Activated T-cell treated with anti-CD3 and anti-CD28 coated beads, Interleukin-2, amount 50 U/mL, for 72 hours (primary cell): ENCODE measurements around the gene PIGM. TPM values are rescaled to one million over a fixed set of nuclear protein-coding genes. Genes with fewer than 3 reads are reported as not detected.

Experiments
- total RNA-seq, 2 donors: library from RNA; stranded (reverse); gene quantifications; one replicate each; pipeline ENCODE4 v1.2.3, GENCODE V29; 2022

PIGM gene
- total RNA-seq, 2 donors from 2014 or later: 4.4 to 4.6 TPM

Other genes starting within 250 kb of the PIGM start
- under 1 TPM in 1 of 2 donors, not detected in 1; 0.16 TPM for gene FCRL6, start 229.6 kb downstream of the PIGM start, total RNA-seq
- gene SLAMF8, start 205.1 kb downstream of the PIGM start, total RNA-seq: under 1 TPM; 0.31 to 0.53 TPM
- not detected for gene VSIG8, start 169.3 kb downstream of the PIGM start, total RNA-seq
- 1 to 10 TPM; 2.0 to 2.8 TPM for gene CFAP45, start 131.8 kb downstream of the PIGM start, total RNA-seq
- gene TAGLN2, start 106.5 kb downstream of the PIGM start, total RNA-seq: 100 to 1,000 TPM; 378 to 431 TPM
- gene IGSF9, start 86.4 kb downstream of the PIGM start, total RNA-seq: under 1 TPM; 0.12 TPM
- gene SLAMF9, start 77.8 kb downstream of the PIGM start, total RNA-seq: not detected
- under 1 TPM; 0.37 to 0.65 TPM for gene KCNJ10, start 38.2 kb upstream of the PIGM start, total RNA-seq
- under 1 TPM in 1 of 2 donors, not detected in 1; 0.05 TPM for gene KCNJ9, start 49.5 kb upstream of the PIGM start, total RNA-seq
- 10 to 100 TPM; 26.3 to 32.0 TPM for gene IGSF8, start 66.6 kb upstream of the PIGM start, total RNA-seq
- not detected for gene ATP1A2, start 83.8 kb upstream of the PIGM start, total RNA-seq
- not detected for gene ATP1A4, start 119.6 kb upstream of the PIGM start, total RNA-seq
- gene CASQ1, start 158.6 kb upstream of the PIGM start, total RNA-seq: not detected
- gene PEA15, start 173.4 kb upstream of the PIGM start, total RNA-seq: 10 to 100 TPM; 28.3 to 32.8 TPM
- 100 to 1,000 TPM; 246 to 280 TPM for gene DCAF8, start 230.6 kb upstream of the PIGM start, total RNA-seq